ENCODE results near the gene PITPNC1.
"Not testable (repeated sequence)": the region's sequence is repeated elsewhere in the genome, so short reads cannot be mapped to it uniquely, and the experiment has no call there.

Gene PITPNC1

DNA sequence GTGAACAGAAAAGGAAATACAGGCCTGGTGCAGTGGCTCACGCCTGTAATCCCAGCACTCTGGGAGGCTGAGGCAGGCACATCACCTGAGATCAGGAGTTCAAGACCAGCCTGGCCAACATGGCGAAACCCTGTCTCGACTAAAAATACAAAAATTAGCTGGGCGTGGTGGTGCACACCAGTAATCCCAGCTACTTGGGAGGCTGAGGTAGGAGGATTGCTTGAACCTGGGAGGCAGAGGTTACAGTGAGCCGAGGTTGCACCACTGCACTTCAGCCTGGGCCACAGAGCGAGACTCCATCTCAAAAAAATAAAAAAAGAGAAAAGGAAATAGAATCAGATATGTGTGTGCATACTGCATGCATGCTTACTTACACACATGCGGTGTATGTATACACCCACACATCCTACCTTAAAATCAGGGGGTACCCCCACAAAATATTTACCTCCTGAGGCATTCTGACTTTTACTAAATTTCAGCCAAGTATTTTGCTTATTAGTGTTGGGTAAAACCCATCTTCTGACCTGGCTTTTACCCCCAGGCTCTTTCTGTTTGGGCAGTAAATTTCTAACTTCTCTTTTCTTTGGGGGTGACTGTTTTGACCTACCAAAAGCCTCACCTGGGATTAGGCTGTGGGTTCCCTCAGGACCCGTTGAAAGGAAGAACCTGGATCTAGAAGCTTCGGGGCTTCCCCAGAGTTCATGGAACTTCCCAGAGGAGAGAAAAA, 201.8 kb downstream of the PITPNC1 start:
- DNase-seq (ENCODE audit: low read depth), result not testable (repeated sequence)

DNA sequence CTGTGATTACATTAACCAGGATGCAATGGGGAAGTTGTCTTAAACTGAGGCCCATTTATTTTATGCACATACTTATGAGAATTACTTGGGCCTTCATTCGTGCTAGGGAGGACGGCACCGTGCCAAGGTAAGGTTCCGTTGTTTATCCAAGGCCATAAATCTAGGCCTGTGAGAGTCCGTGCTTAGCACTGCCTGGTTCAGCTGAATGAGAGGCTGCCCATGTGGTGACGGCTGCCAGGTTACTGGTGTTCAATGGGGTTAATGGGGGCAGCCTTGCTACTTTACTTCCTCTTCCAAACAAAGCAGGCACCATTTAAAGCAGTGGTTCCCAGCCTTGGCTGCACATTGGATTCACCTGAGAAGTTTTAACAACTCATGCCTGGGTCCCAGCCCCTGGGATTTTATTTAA, 205.6 kb downstream of the PITPNC1 start:
- no peak for DNase-seq (ENCODE audit: low read depth)

DNA sequence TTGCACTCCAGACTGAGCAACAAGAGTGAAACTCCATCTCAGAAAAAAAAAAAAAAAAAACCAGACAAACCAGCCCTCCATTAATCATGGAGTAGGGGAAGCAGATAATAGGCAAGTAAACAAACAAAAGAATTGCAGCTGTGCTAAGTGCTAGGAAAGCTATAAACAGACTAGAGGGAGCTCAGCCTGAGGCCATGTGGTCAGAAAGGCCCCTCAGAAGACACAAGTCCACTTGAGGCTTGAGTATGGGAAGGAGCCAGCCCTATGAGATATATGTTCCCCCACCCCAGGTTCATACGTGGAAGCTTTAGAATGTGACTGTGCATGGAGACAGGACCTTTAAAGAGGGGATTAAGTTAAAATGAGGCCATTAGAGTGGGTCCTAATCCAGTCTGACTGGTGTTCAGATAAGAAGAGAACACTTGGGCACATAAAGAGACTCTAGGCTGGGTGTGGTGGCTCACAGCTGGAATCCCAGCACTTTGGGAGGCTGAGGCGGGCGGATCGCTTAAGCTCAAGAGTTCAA, 208.1 kb downstream of the PITPNC1 start:
- no peak for DNase-seq (ENCODE audit: low read depth)

DNA sequence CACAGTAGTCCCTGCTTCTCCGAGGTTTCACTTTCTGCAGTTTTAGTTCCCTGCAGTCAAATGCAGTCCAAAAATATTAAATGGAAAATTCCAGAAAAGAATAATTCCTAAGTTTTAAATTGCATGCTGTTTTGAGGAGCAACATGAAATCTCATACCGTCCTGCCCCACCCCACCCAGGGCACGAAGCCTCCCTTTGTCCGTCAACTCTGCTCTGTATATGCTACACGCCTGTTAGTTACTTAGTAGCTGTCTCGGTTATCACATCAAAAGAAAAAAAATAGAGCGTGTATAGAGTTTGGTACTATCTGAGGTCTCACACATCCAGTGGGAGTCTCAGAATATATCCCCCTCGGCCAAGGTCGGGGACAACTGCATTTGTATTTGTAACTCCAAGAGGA, 211.2 kb downstream of the PITPNC1 start:
- DNase-seq (ENCODE audit: low read depth), result no peak

- no peak for DNase-seq (ENCODE audit: low read depth)
Observed at GRCh38 chr17:67594115-67594880, 217.2 kb downstream of the PITPNC1 start.

DNA sequence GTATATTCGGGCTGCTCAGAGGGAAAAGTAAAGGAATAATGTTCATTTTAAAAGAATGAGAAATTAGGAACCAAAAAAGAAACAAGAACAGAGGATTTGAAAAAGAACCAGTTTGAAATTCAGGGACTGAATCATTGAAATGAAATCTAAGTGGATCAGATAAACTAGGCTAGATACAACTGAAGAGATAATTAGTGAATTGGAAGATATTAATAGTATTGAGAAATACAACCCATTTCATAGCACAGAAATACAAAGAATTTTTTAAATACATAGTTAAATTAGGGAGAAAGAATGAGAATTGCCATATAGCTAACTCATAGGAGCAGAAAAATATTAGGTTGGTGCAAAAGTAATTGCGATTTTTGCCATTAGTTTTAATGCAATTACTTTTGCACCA, 223.3 kb downstream of the PITPNC1 start:
- DNase-seq (ENCODE audit: low read depth), result no peak

GRCh38 chr17:67601897-67602296, 224.8 kb downstream of the PITPNC1 start:
- DNase-seq (ENCODE audit: low read depth), result no peak

DNA sequence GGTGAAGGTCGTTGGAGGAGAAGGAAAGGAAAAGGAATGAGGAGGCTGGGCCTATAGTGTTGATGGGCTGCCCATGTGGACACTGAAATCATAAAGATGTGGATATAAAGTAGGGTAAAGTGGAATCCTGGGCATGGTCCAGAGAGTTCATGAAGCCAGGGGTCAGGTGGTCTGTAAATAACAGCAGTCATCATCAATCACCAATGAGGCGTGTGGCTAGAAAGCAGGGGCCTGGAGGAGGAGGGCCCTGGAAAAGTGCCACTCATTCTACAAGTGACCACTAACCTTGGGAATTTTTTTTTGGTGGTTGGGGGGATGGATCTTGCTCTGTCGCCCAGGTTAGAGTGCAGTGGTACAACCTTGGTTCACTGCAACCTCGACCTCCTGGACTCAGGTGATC, 225.4 kb downstream of the PITPNC1 start:
- no peak for DNase-seq (ENCODE audit: low read depth)

DNA sequence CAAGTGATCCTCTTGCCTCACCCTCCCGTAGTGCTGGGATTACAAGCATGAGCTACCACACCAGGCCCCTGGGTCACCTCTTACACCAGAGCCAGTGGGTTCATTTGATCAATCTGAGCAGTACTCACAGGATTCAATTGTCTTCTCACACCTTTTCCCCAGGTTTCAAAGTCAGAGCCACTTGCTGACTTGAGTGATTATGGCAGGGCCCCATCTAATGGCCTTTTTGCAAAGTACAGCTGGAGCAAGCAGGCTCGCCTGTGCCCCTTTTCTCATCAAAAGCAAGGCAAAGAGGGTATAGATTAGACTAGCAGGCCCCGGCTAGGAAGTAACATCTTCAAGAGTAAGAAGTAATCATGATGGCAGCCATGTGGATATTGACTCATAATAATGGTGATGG, 225.9 kb downstream of the PITPNC1 start:
- peak; percentile 7 for DNase-seq (ENCODE audit: low read depth)

GRCh38 chr17:67605256-67605912, 228.3 kb downstream of the PITPNC1 start:
- DNase-seq (ENCODE audit: low read depth), result no peak

- no peak for DNase-seq (ENCODE audit: low read depth)
Observed at GRCh38 chr17:67606471-67606870, 229.4 kb downstream of the PITPNC1 start.

DNA sequence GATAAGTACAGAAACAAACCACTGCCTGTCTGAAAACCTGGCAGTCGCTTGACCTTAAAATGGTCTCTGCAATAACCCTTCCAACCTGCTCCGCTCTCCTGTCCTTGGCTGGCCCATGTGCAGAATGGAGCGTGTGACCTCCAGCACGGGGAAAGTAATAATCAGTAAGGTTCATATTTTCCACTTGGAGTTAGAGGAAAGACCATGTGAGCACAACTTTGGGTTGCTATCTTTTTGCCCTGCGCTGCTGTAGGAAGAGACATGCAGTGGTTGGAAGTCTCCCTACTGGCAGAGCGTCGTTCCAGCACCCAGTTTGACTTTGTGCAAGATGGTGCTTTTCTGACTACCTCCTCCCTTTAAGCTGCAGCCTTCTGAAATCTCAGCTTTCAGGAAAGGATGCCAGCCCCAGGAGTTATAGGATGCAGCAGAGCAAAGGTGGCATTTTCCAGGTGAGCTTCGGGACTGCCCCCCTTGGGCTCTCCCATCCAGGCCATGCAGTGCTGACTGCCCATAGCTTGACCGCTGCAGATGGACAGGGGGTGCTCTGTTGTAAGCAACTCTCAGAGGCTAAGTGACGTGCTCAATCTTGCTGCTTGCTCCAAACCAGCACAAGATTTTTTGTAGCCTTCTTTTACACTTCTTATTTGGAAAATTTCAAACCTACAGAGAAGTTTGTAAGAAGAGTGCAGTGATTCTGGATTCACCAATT, 230.0 kb downstream of the PITPNC1 start:
- DNase-seq (ENCODE audit: low read depth), result no peak

DNA sequence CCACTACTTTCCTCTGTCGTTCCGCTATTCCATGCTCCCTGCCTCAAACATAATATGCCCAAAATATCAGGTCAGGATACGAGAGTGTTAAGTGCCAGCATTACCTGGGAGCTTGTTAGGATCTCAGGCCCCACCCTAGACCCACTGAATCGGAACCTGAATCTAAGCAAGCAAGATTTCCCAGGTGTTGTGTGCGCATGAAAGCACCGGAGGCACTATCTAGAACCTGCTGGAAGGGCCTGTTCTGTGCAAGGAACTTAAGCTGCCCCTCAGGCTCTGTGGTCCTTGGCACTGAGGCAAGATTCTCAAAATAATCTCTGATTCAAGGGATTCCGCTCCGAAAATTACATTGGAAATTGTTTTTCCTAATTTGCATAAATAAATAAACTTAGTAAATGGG, 233.0 kb downstream of the PITPNC1 start:
- DNase-seq (ENCODE audit: low read depth), result no peak

- no peak for DNase-seq (ENCODE audit: low read depth)
Observed at GRCh38 chr17:67613961-67614360, 236.9 kb downstream of the PITPNC1 start.

DNA sequence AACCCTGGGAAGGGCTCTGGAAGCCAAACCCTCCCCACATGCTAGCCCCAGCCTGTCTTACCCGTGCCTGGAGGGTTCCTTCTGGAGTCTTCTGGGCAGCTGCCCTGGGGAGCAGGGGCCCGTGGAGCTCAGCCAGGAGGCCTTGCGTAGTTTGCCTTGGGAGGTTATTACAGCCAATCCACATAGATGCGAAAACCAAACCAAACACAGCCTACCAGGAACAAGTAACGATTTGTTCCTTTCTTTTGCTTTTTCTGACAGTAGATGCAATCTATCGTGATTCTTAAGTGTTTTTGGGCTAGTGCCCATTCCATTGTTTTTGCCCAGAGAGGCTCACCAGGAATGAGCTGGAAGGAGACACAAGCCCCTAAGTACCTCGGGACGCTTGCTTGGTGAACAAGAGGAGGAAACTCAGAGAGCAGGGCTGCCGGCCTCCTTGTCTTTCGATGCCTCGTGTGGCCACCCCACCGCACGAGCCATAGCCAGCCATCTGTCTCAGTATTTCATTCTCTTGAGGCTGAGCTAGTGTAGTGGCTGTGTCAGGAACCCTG, 238.0 kb downstream of the PITPNC1 start:
- no peak for DNase-seq (ENCODE audit: low read depth)

GRCh38 chr17:67615736-67616135, 238.7 kb downstream of the PITPNC1 start:
- DNase-seq (ENCODE audit: low read depth), result no peak

GRCh38 chr17:67617304-67617899, 240.3 kb downstream of the PITPNC1 start:
- no peak for DNase-seq (ENCODE audit: low read depth)

- DNase-seq (ENCODE audit: low read depth), result no peak
Observed at GRCh38 chr17:67619555-67619954, 242.5 kb downstream of the PITPNC1 start.

DNA sequence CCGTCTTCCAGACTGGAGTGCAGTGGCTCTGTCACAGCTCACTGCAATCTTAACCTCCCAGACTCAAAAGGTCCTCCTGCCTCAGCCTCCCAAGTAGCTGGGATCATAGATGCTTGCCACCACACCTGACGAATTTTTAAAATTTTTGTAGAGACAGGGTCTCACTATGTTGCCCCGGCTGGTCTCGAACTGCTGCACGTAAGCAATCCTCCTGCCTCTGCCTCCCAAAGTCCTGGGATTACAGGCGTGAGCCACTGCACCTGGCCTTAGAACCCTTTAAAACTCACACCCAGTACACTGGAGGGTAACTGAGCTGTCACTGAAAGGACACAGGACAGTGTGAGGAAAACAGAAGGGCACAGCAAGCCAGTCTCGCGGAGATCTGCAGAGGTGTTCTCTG, 243.0 kb downstream of the PITPNC1 start:
- DNase-seq (ENCODE audit: low read depth), result no peak

DNA sequence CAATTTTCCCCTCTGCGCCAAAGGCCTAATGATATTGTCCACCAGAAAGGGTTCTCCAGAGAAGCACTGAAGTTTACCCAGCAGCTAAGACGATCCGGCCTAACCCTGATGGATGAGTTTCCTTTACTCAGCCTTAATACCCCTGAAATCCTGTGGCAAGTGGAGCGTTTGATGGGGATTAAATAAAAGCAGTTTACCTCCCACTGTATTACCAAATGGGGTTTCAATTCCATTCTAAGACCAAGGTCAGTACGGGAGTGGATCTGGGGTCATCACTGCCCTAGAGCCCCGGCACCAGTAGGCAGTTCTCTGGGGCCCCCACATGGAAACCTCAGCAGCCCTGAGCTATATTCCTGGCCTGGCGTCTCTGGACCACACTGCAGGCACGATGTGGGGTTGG, 243.6 kb downstream of the PITPNC1 start:
- no peak for DNase-seq (ENCODE audit: low read depth)

GRCh38 chr17:67623767-67624166, 246.7 kb downstream of the PITPNC1 start:
- DNase-seq (ENCODE audit: low read depth), result no peak
